OCI-LY7 (cell line): ENCODE measurements around the gene ACADSB.

Source experiments
- CTCF ChIP-seq: fragments of 200-600 bp; sonication (generic); conservative IDR thresholded peaks from 2 replicates; pipeline ENCODE4 v1.5.1; 2014; ENCODE audit warnings: mild to moderate bottlenecking, antibody characterized with exemption, low read length, moderate library complexity, mixed read lengths
- EZH2phosphoT487 ChIP-seq: fragments of 200-600 bp; sonication (generic); IDR thresholded peaks from 2 replicates; pipeline ENCODE4 v1.6.1; 2018; ENCODE audit warnings: low read depth, borderline replicate concordance, mild to moderate bottlenecking, mixed run types, antibody characterized with exemption, low read length, moderate library complexity, mixed read lengths

GRCh38 chr10:123073187-123073586 lies 64.4 kb downstream of the ACADSB start:
- TF ChIP-seq EZH2phosphoT487 (no peak), CTCF (no peak)
